Stimulated activated CD4-positive, alpha-beta T cell treated with anti-CD3 and anti-CD28 coated beads, Interleukin-15, amount 100 ng/mL, for 1 hour (primary cell): ENCODE data around the gene STAC.
"Not testable (repeated sequence)": the region's sequence is repeated elsewhere in the genome, so short reads cannot be mapped to it uniquely, and the experiment has no call there.

Source experiments
- DNase-seq, 2 donors: peaks; one replicate each; pipeline ENCODE4 v3.0.0-alpha.2; 2020; ENCODE audit warnings: low read depth in 1 of 2, low spot score in 1 of 2

STAC gene

GRCh38 chr3:36562945-36563344, 182.6 kb downstream of the STAC start:
- DNase-seq: no peak

- DNase-seq: no peak
These were observed 194.9 kb downstream of the STAC start for GRCh38 chr3:36575241-36575640.

GRCh38 chr3:36578418-36578817, 198.1 kb downstream of the STAC start:
- not testable (repeated sequence) for DNase-seq

GRCh38 chr3:36579746-36580145, 199.4 kb downstream of the STAC start:
- DNase-seq: no peak

DNA sequence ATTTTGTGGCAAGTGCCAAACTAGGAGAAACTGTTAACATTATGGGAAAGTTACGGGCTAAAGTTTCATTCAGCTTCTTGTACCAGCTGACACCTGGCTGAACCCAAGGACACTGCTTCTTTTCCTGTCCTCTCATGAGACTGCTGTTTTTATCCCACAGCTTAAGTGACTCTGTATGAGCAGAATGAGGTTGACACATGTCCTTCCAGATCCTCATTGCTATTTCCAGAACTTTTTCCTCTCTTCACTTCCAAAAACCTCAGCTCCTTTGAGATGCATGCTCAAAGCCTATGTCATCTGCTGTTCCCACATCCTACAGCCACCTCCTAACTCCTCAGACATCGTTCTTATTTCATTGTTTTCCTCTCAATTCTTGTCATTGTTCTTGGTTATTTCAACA, 200.4 kb downstream of the STAC start:
- DNase-seq: no peak

GRCh38 chr3:36591959-36592358, 211.7 kb downstream of the STAC start:
- no peak for DNase-seq

- no peak for DNase-seq
These were observed 215.2 kb downstream of the STAC start for GRCh38 chr3:36595511-36595910.

GRCh38 chr3:36596419-36596818, 216.1 kb downstream of the STAC start:
- no peak for DNase-seq

DNA sequence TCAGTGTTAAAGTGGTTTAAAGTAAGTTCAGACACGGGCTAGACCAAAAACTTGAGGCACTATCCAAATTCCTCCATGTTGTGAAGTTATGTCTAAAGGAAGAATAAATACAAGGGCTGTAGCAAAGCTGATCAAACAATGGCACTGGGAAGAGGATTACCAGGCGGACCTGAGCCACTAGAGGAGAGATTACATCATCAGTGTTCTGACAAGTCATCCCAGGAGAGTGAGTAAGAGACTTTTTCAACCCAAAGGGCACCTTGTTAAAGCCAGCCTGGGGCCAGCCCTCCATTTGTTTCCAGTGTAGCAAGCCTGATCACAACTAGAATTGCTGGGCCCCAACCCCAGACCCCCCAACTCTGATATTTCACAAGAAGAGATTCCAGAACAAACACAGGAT, 217.1 kb downstream of the STAC start:
- no peak for DNase-seq
